ENCODE results near the gene NRL. TPM values are rescaled to one million over a fixed set of nuclear protein-coding genes. Genes with fewer than 3 reads are reported as not detected.

NRL gene
- total RNA-seq, 1 experiment from 2014 or later: 0.66 TPM

- no peaks in the 10 kb centered on the region for H3K9me3 ChIP-seq (ENCODE audit: control insufficient read depth in 1 of 2, insufficient read depth in 1 of 2, low read depth in 1 of 2, low read length in 2 of 2)
- H3K27me3 ChIP-seq (ENCODE audit: insufficient read depth, low read length): no peaks in the 10 kb centered on the region
- H3K9ac ChIP-seq (ENCODE audit: low read length): no peak overlapping the region
- POLR2A ChIA-PET: interaction anchor here (1.5 kb wide), 2 partner anchors 41 to 56 kb away, joined by 7 to 9 read pairs; partner anchors contain the start of gene PCK2
- H4K20me1 ChIP-seq (ENCODE audit: insufficient read depth): no peaks in the 10 kb centered on the region
- no peak overlapping the region for H3K27ac ChIP-seq (ENCODE audit: low read depth, low read length)
- ATAC-seq: no peak
- H3K36me3 ChIP-seq (ENCODE audit: control insufficient read depth in 1 of 2, insufficient read depth in 2 of 2, low read length in 2 of 2): no peaks in the 10 kb centered on the region
- DNase-seq (ENCODE audit: low read depth, low spot score): no peak
- CTCF ChIA-PET: interaction anchor here (1.0 to 1.8 kb wide), 3 partner anchors 56 to 244 kb away, joined by 4 to 6 read pairs (median 5); partner anchors contain the start of genes DCAF11 and NRL
- H3K9me2 ChIP-seq (ENCODE audit: insufficient read depth): no peaks in the 10 kb centered on the region
- peak overlapping the region; percentile 97 for H3K4me2 ChIP-seq (ENCODE audit: low read length)
- H2AFZ ChIP-seq (ENCODE audit: low read depth, low read length, poor library complexity, severe bottlenecking): no peak overlapping the region
- RAD21 ChIA-PET (ENCODE audit: low non-redundant PET in 1 of 2, low total read pairs in 2 of 2, uncharacterized antibody in 2 of 2, unreplicated experiment in 2 of 2): no interaction called here
- no TSS peak for BruUV-seq (replicated peaks)
- no peak for TF ChIP-seq YY1 (IDR thresholded peaks at IDR 0.05; ENCODE audit: extremely low read depth, insufficient replicate concordance, low read depth, low read length)
- TF ChIP-seq ZNF274 (IDR thresholded peaks at IDR 0.05; ENCODE audit: low read depth, low read length): no peak
- no peak for TF ChIP-seq EZH2 (IDR thresholded peaks at IDR 0.05)
- TF ChIP-seq EGR1 (IDR thresholded peaks at IDR 0.05; ENCODE audit: low read depth): no peak
- TF ChIP-seq CEBPB (IDR thresholded peaks at IDR 0.05; ENCODE audit: low read depth): no peak
- no peak for TF ChIP-seq SIN3A (IDR thresholded peaks at IDR 0.05; ENCODE audit: low read depth)
- no peak for TF ChIP-seq CBX3 (IDR thresholded peaks at IDR 0.05; ENCODE audit: low read depth)
- TF ChIP-seq ZBTB33 (IDR thresholded peaks at IDR 0.05; ENCODE audit: extremely low read depth, insufficient replicate concordance, low read length): no peak
- no peak for TF ChIP-seq SRF (IDR thresholded peaks at IDR 0.05; ENCODE audit: low read depth)
- TF ChIP-seq TCF7L2 (IDR thresholded peaks at IDR 0.05; ENCODE audit: borderline replicate concordance, extremely low read depth, insufficient read depth, insufficient read length): no peak
- TF ChIP-seq ZFX (IDR thresholded peaks at IDR 0.05): no peak
- TF ChIP-seq RAD21 (IDR thresholded peaks at IDR 0.05; ENCODE audit: low read depth): no peak
- TF ChIP-seq REST (IDR thresholded peaks at IDR 0.05; ENCODE audit: low read depth): no peak
- TF ChIP-seq FOSL1 (IDR thresholded peaks at IDR 0.05; ENCODE audit: low read depth): no peak
- TF ChIP-seq EZH2phosphoT487 (IDR thresholded peaks at IDR 0.05; ENCODE audit: borderline replicate concordance): no peak
- TF ChIP-seq JUND (IDR thresholded peaks at IDR 0.05): no peak
- no peak for TF ChIP-seq MAX (IDR thresholded peaks at IDR 0.05)
- TF ChIP-seq ATF3 (IDR thresholded peaks at IDR 0.05): no peak
- peaks cover 6 to 25% of the 10 kb centered on the region in 2 experiments; a peak in 3 of 4 replicates for H3K4me1 ChIP-seq (ENCODE audit: control insufficient read depth in 1 of 2, insufficient read depth in 2 of 2, low read length in 2 of 2)
- H3K4me3 ChIP-seq (replicated peaks in 1 of 2; ENCODE audit: low read depth in 1 of 2, low read length in 2 of 2): peak overlapping the region; percentile 55 to 73
- no peaks in the 10 kb centered on the region for H3K79me2 ChIP-seq (ENCODE audit: insufficient read depth, low read length)
- intact Hi-C loops (cut with micrococcal nuclease): no loop called here
These were observed 61.8 kb downstream of the NRL start for GRCh38 chr14:24052656-24053547.

Data from HCT116 (cell line).